ENCODE results near the gene ERBB2. TPM values are rescaled to one million over a fixed set of nuclear protein-coding genes. Genes with fewer than 3 reads are reported as not detected.

The ERBB2 gene
- 43.3 and 43.6 TPM in 2 replicates for total RNA-seq (2014; rRNA removed; shearing (Covaris generic))

DNA sequence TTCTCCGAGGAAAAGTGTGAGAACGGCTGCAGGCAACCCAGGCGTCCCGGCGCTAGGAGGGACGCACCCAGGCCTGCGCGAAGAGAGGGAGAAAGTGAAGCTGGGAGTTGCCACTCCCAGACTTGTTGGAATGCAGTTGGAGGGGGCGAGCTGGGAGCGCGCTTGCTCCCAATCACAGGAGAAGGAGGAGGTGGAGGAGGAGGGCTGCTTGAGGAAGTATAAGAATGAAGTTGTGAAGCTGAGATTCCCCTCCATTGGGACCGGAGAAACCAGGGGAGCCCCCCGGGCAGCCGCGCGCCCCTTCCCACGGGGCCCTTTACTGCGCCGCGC lies at the start of gene ERBB2:
Gene ERBB2, plus strand, starts transcription at position 247 of the 330 bp plus-strand sequence. CDS start 175 bp downstream, outside the sequence.
- DNase-seq (ENCODE audit: low spot score) = peak; percentile 74

DNA sequence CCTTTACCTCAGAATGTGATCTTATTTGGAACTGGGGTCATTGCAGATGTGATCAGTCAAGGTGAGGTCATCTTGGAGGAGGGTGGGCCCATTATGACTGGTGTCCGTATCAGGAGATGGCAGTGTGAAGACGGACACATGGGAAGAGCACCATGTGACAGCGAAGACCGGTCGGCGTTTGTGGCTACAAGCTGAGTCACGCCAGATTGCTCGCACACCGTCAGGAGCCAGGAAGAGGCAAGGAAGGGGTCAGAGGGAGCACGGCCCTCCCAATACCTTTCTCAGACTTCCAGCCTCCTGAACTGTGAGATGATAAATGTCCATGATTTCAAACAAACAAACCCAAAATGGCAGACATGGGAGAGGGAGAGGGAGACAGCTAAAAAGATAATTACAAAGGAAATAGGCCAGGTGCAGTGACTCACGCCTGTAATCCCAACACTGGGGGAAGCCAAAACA lies 49.7 kb upstream of the ERBB2 start:
- DNase-seq (ENCODE audit: low spot score) = peak; percentile 94

DNA sequence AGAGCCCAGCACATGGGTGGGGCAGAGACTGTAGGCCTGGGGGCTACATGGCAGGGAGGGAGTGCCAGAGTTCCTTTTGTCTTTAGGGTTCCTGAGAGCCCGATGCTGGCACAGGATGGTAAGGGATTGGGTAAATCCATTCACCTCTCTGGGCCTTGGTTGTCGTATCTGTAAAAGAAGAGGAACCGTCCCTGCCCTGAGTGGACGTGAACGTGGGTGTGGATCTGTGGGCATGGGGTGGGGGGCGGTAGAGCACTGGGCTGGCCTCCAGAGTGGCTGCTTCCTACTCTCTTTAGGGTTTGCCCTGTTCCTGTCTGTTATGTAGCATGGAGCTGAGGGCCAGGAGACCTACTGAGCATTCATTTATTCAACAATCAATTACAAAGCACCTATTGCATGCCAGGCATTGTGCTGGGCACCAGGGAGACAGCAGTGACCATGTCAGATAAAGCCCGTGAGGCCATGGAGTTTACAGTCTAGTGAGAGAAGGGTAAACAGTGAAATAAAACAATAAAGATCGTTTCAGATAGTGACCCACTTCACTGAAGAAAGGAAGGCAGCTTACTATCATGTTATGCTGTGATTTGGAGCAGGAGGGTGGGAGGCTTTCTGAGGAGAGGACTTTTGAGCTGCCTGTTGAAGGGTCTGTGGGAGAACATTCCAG lies 47.8 kb upstream of the ERBB2 start:
- DNase-seq (ENCODE audit: low spot score) = no peak

DNA sequence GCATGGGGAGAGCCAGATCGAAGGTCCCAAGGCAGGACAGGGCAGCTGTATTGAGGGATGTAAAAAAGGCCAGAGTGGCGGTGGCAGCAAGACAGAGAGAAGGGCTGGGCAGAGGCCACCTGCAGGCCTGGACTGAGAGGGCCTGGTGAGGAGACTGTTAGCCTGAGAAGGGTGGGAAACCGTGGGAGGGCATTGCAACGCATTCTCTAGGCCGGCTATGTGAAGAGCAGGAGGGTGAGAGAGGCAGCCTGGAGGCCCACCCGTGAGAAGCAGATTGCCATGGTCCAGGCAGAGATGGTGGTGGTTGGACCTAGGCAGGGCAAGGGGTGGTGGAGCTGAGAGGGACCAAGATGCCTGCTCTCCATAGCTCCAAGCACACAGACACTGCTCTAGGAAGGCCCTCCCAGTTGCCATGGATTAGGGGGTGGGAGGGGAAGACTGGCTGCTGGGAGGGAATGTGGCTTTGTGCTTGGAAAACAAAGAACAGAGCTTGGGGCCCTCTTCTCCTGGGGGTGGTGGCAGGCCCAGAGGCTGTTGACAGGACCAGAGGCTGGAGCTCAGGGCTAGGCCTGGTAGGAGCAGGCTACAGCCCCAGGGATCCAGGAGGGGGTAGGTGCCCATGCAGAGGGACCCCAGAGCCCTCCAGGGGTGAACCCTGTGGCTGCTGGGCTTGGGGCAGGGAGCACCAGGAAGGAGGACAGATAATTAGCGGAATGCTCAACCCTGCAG lies 47.1 kb upstream of the ERBB2 start:
- DNase-seq (ENCODE audit: low spot score) = no peak

DNA sequence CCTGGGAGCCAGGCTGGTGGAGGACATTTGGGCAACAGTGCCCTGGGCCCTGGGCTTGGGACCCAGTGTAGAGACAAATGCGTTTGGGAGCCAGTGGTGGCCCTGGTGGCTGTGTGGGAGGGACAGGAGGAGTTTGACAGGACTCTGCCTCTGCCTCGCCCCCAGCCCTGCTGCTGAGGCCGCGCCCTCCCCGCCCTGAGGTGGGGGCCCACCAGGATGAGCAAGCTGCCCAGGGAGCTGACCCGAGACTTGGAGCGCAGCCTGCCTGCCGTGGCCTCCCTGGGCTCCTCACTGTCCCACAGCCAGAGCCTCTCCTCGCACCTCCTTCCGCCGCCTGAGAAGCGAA lies 46.6 kb upstream of the ERBB2 start:
- no peak for DNase-seq (ENCODE audit: low spot score)

DNA sequence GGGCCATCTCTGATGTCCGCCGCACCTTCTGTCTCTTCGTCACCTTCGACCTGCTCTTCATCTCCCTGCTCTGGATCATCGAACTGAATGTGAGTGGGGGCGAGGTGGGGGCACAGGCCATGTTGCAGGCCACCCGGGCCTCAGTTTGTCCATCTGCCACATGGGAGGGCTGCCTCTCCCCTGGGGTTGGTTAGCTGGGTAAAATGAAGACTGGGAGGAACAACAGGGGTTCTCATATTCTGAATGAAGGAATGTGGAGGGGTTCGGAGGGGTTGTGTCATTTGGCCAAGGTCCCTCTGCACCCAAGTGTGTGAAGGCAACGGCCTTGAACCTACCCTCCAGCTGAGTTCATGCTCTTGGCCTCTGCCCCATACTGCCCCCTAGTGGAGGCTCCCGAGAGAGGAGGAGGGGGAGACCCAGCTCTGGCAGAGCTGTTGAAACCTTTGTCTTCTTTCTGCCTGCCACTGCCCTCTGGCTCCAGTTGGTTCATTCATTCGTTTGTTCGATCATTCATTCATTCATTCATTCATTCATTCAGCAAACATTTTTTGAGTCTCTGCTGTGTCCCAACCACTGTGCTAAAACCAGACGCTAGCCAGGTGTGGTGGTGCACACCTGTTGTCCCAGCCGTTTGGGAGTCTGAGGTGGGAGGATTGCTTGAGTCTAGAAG lies 46.1 kb upstream of the ERBB2 start:
- peak; percentile 38 for DNase-seq (ENCODE audit: low spot score)

DNA sequence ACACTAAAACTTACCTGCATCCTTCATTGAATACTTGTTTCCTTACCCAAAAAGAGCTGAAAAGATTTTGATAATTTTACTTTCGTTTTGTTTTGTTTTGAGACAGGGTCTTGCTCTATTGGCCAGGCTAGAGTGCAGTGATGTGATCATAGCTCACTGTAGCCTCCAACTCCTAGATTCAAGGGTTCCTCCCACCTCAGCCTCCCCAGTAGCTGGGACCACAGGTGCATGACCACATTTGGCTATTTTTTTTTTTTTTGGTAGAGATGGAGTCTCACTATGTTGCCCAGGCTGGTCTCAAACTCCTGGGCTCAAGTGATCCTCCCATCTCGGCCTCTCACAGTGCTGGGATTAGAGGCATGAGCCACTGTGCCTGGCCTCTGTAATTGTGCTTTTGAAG lies 44.8 kb upstream of the ERBB2 start:
- no peak for DNase-seq (ENCODE audit: low spot score)

DNA sequence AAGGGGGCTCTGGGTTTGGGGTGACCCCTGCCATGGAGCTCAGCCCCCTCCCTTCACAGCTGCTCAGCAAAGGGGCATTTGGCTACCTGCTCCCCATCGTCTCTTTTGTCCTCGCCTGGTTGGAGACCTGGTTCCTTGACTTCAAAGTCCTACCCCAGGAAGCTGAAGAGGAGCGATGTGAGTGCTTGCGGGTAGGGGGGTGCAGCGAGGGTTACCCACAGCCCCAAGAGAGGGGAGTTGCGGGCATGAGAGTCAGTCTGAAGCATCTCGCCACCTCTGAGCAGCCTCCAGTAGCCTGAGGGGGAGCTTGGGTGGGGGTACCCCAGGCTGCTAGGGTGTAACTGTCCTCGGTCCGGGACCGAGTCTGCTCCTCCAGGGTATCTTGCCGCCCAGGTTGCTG lies 41.5 kb upstream of the ERBB2 start:
- DNase-seq (ENCODE audit: low spot score) = no peak

DNA sequence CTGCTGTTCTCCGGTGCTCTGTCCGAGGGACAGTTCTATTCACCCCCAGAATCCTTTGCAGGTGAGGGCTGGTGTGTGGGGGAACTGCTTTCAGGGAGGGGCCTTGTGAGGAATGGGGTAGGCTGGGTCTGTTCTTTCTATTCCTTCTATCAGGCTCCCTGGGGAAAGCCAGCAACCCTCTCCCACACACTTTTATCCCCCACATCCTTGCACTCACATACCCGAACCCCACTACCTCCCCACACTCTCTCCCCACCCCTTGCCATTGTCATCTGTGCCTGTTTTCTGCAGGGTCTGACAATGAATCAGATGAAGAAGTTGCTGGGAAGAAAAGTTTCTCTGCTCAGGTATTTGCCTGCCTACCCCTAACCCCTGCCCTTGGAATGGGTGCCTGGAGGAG lies 41.1 kb upstream of the ERBB2 start:
- DNase-seq (ENCODE audit: low spot score) = no peak

DNA sequence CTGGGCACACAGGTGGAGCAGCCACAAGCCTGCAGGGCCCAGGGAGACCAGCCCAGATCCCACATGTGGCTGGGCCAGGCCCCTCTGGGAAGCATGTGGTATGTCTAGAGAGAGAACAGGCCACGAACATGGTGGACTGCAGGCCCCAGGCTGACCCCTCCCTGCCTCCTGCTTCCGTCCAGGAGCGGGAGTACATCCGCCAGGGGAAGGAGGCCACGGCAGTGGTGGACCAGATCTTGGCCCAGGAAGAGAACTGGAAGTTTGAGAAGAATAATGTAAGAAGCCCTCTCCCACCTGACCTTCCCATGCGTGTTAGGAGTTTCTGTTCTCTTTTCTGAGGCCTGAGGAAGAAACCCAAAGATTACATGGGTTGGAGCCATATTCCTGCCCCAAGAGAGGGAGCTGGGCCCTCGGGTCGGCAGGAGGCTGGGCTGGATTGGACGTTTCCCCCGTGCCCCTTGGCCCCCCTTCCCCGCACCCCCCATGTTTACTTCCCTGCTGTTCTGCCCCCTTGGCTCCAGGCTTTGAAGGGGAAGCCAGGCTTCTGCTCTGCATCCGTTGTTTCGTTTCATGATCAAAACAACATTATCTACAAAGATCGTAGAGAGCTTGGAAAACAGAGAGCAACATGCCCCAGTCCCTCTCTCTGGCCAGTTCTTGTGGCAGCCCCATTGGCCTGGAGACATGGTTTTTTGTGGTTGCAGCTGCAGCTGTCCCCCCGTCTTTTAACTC lies 40.4 kb upstream of the ERBB2 start:
- DNase-seq (ENCODE audit: low spot score) = no peak

DNA sequence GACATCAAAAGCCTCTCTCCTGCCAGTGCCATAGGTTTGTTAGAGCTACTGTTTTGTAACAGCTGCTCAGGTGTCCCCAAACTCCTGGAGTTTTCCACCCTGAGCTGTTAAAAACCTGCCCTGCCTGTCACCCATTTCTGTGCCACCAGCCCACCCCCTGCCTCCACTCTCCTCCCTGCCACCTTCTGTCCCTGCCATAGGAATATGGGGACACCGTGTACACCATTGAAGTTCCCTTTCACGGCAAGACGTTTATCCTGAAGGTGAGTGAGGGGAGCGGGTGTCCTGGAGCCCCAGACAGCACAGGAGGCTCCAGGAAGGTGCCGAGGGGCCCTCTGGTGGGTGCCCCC lies 39.9 kb upstream of the ERBB2 start:
- DNase-seq (ENCODE audit: low spot score) = no peak

DNA sequence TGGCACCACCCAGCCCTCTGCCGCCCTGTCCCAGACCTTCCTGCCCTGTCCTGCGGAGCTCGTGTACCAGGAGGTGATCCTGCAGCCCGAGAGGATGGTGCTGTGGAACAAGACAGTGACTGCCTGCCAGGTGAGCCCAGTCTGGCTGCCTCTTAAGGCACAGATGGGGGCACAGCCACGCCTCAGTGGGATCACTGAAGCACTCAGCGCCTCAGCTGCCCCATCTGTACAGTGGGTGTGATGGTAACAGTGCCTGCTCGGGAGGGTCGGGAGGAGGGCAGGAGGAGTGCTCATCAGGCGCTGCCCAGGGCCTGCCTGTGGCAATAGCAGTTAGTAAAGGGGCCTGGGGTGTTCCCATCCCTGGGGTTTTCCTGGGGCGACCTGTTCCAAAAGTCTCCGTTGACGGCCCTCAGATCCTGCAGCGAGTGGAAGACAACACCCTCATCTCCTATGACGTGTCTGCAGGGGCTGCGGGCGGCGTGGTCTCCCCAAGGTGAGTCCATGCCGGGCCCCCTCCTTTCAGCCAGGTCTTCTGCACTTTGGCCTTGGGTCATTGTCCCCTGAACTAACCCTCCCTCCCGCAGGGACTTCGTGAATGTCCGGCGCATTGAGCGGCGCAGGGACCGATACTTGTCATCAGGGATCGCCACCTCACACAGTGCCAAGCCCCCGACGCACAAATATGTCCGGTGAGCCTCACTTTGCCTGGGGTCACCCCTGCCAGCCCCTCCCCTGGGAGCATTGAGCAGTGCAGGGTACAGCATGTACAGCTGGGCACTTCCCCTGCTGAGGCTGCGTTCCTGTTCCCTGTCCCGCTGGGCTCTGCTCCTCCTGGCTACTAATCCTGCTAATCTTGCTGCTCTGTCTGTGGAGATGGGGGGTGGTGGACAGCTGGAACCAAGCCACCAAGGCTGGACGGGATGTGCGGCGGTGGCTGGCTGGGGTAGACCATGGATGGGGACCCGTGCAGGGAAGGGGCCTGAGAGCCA lies 39.2 kb upstream of the ERBB2 start:
- DNase-seq (ENCODE audit: low spot score) = no peak

DNA sequence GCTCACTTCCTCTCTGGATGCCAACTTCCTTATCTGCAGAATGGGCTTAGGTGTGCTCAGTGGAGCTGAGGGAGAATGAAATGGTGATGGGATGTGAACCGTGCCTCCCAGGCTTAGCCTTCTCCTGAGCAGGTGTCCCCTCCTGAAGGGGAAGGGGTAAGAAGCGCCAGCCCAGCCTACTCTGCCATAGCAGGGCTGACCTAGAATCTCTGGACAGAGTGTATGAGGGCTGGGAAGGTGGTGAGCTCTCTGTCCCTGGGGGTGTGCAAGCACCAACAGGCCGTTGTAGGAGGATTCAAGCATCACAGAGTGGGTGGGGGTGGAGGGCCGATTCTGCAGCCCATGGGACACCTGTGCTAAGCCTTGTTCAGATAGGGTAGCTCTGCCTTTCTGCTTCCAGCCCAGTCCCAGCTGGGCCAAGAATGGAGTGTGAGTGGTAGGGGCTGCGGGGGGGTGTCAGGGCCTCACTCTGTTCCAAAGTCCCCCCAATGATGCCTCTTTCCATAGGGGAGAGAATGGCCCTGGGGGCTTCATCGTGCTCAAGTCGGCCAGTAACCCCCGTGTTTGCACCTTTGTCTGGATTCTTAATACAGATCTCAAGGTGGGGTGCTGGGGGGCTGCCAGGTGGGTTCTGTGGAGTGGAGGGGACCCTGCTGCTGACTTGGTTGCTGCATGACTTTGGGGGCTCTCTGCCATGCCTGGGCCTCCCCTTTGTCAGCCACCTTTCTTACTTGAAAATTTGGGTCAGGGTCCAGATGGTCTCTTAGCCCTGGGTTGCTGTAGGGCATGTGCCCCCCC lies 37.9 kb upstream of the ERBB2 start:
- no peak for DNase-seq (ENCODE audit: low spot score)

DNA sequence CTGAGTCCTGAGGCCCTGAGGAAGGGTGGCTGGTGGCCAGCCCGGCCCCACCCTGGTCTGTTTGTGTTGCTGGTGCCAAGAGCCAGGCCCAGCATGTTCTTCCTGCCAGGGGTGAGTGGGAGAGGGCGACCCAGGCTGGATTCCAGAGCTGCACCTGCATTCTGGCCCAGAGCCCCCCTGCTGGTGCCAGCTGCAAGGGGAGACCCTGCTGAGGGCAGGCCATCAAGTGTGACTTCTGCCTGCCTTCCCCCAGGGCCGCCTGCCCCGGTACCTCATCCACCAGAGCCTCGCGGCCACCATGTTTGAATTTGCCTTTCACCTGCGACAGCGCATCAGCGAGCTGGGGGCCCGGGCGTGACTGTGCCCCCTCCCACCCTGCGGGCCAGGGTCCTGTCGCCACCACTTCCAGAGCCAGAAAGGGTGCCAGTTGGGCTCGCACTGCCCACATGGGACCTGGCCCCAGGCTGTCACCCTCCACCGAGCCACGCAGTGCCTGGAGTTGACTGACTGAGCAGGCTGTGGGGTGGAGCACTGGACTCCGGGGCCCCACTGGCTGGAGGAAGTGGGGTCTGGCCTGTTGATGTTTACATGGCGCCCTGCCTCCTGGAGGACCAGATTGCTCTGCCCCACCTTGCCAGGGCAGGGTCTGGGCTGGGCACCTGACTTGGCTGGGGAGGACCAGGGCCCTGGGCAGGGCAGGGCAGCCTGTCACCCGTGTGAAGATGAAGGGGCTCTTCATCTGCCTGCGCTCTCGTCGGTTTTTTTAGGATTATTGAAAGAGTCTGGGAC lies 37.1 kb upstream of the ERBB2 start:
- DNase-seq (ENCODE audit: low spot score) = no peak

DNA sequence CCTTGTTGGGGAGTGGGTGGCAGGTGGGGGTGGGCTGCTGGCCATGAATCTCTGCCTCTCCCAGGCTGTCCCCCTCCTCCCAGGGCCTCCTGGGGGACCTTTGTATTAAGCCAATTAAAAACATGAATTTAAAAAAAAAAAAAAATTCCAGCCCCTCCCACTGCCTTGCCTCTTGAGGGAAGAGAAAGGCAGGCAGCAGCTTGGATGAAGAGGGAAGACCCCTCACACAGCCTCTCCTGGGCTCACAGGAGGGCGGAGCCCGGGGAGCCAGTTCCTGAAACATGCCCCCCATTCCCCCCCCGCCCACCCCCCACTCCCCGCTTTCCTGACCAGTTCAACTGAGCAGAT lies 36.5 kb upstream of the ERBB2 start:
- DNase-seq (ENCODE audit: low spot score) = no peak

DNA sequence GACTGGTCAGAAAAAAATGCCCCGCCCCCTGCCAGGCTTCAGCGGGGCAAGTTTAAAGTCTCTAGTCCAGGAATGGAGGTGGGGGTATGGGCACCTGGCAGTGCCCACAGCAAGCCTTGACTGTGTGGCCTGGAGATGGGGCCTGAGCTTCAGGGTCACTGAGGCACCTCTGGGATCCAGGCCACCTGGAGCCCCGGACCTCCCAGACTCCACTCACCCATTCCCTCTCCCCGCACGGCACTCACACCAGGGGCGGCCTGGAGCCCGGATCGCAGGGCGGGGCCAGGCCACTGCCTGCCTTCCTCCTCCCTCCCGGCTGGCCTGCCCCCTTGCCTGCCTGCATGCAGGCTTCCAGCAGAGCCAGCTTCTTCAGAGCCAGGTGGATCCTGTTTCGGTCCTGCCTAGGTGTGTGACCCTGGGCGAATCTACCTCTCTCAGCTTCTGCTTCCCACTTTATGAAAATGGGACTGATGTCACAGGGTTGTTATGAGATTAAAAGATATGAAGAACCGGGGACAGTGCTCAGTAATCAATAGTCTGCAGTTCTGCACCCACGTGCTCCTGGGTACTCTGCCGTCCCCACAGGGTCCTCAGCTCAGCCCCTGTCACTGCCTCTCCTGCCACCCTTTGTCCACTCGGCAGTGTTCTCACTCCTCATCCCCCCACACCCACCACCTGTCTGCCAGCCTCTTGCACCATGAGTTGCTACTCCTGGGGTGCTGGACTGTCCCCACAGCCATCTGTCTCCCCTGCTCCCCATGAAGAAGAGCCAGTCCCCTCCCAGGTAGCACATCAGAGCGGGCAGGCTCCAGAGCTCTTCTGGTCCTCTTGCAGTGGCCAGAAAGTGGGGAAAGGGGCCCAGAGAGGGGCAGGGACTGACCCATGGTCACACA lies 35.9 kb upstream of the ERBB2 start:
- DNase-seq (ENCODE audit: low spot score) = peak; percentile 62

DNA sequence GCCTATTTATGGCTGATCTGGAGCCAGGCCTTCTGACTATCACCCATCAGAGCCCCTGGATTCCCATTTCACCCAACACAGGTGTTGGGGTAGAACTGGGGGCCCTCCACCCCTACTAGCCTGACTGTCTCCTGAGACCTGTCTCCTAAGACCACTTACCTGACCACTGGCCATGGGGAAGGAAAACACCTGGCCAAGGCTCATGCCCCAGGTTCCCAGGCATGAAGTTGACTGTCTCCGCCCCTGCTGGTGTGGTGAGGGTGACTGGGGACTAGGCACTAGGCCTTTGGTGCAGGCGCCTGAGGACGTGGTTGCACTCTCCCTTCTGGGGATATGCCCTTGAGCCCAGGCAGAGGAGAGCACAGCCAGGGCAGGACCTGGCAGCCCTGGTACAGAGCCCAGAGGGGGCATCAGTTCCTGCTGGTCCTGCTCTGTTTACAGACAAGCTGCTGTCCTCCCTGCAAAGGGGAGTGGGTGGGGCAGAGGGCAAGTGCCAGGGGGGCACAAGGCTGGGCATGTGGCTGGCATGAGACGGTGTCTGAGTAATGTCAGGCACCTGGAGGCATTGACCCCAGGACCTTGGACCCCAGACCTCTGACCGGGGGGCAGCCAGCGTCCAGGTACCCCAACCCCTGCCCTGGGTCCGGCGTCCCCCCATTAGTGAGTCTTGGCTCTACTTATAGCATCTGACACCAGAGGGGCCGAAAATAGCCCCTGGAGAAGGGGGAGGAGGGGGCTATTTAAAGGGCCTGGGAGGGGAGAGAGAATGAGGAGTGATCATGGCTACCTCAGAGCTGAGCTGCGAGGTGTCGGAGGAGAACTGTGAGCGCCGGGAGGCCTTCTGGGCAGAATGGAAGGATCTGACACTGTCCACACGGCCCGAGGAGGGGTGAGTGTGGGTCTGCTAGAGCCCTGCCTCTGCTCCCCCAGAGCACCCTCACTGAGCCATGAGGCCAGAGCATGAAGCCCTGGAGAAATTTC lies 35.0 kb upstream of the ERBB2 start, which contains the start of gene TCAP:
Gene TCAP, plus strand, starts transcription at position 769 of the 981 bp plus-strand sequence. Its CDS starts 11 bp downstream, at position 780.
- DNase-seq (ENCODE audit: low spot score) = no peak

Data from A172 (cell line).